ENCODE measurements around the gene CTAG1A. TPM values are rescaled to one million over a fixed set of nuclear protein-coding genes. Genes with fewer than 3 reads are reported as not detected.

CTAG1A gene
- total RNA-seq, 1 experiment from 2014 or later, result not detected

GRCh38 chrX:154598656-154599055, 13.7 kb downstream of the CTAG1A start:
- DNase-seq (ENCODE audit: low spot score), result no peak
- no peaks in the 10 kb centered on the region for H3K36me3 ChIP-seq (ENCODE audit: insufficient read depth, low read length, poor library complexity, severe bottlenecking)
- TF ChIP-seq EZH2 (IDR thresholded peaks at IDR 0.05; ENCODE audit: borderline replicate concordance, low read depth, low read length, poor library complexity, severe bottlenecking) (no peak), CTCF (conservative IDR thresholded peaks at IDR 0.05; ENCODE audit: low read depth, low read length) (no peak)
- BruUV-seq (replicated peaks), result no TSS peak
- CTCF ChIA-PET, result no interaction called here
- intact Hi-C loops (cut with micrococcal nuclease; ENCODE audit: unreplicated experiment), result no loop called here
- POLR2A ChIA-PET (ENCODE audit: low non-redundant PET), result no interaction called here
- peaks cover 8% of the 10 kb centered on the region for H3K4me1 ChIP-seq (ENCODE audit: insufficient read depth, low read length, poor library complexity, severe bottlenecking)
- no peak overlapping the region for H3K27ac ChIP-seq (ENCODE audit: low read depth, low read length, poor library complexity, severe bottlenecking)
- H3K4me3 ChIP-seq (ENCODE audit: low read depth, low read length, poor library complexity, severe bottlenecking), result no peak overlapping the region
- H3K9me3 ChIP-seq (ENCODE audit: low read depth, low read length, poor library complexity, severe bottlenecking), result no peaks in the 10 kb centered on the region
- no peaks in the 10 kb centered on the region for H3K27me3 ChIP-seq (replicated peaks; ENCODE audit: insufficient read depth, low read depth, low read length, poor library complexity)

DNA sequence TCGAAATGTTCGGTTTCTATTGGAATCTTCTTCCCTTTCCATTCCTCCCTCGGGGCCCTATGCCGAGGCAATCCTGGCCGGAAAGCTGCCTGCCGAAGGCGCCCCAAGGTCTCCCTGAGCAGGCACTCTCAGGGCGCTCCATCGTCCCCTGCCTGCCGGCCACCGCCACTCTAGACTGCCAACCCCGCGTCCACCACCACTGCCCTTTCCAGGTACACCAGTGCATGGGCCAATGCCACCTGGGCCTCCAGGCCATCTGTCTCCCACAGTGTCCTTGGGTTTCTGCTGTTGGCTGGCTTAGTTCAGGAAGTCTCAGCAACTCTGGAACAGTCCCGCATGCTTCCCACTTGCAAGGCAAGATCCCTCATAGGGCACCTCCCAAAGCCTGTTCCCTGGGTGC, 14.6 kb downstream of the CTAG1A start:
- Histone ChIP-seq H3K36me3 (ENCODE audit: insufficient read depth, low read length, poor library complexity, severe bottlenecking) (no peaks in the 10 kb centered on the region), H3K4me3 (ENCODE audit: low read depth, low read length, poor library complexity, severe bottlenecking) (no peak overlapping the region), H3K4me1 (ENCODE audit: insufficient read depth, low read length, poor library complexity, severe bottlenecking) (peaks cover 8% of the 10 kb centered on the region), H3K9me3 (ENCODE audit: low read depth, low read length, poor library complexity, severe bottlenecking) (no peaks in the 10 kb centered on the region), H3K27ac (ENCODE audit: low read depth, low read length, poor library complexity, severe bottlenecking) (no peak overlapping the region), H3K27me3 (replicated peaks; ENCODE audit: insufficient read depth, low read depth, low read length, poor library complexity) (no peaks in the 10 kb centered on the region)
- CTCF ChIA-PET, result no interaction called here
- DNase-seq (ENCODE audit: low spot score), result no peak
- POLR2A ChIA-PET (ENCODE audit: low non-redundant PET), result no interaction called here
- intact Hi-C loops (cut with micrococcal nuclease; ENCODE audit: unreplicated experiment), result no loop called here
- TF ChIP-seq CTCF (conservative IDR thresholded peaks at IDR 0.05; ENCODE audit: low read depth, low read length), result no peak
- no peak for TF ChIP-seq EZH2 (IDR thresholded peaks at IDR 0.05; ENCODE audit: borderline replicate concordance, low read depth, low read length, poor library complexity, severe bottlenecking)
- no TSS peak for BruUV-seq (replicated peaks)

GRCh38 chrX:154600759-154601374, 15.9 kb downstream of the CTAG1A start:
- no peaks in the 10 kb centered on the region for H3K27me3 ChIP-seq (replicated peaks; ENCODE audit: insufficient read depth, low read depth, low read length, poor library complexity)
- DNase-seq (ENCODE audit: low spot score), result no peak
- no peak overlapping the region for H3K27ac ChIP-seq (ENCODE audit: low read depth, low read length, poor library complexity, severe bottlenecking)
- POLR2A ChIA-PET (ENCODE audit: low non-redundant PET), result no interaction called here
- no peak for TF ChIP-seq CTCF (conservative IDR thresholded peaks at IDR 0.05; ENCODE audit: low read depth, low read length)
- TF ChIP-seq EZH2 (IDR thresholded peaks at IDR 0.05; ENCODE audit: borderline replicate concordance, low read depth, low read length, poor library complexity, severe bottlenecking), result no peak
- peaks cover 7% of the 10 kb centered on the region for H3K4me1 ChIP-seq (ENCODE audit: insufficient read depth, low read length, poor library complexity, severe bottlenecking)
- CTCF ChIA-PET, result no interaction called here
- H3K9me3 ChIP-seq (ENCODE audit: low read depth, low read length, poor library complexity, severe bottlenecking), result no peaks in the 10 kb centered on the region
- no peak overlapping the region for H3K4me3 ChIP-seq (ENCODE audit: low read depth, low read length, poor library complexity, severe bottlenecking)
- intact Hi-C loops (cut with micrococcal nuclease; ENCODE audit: unreplicated experiment), result no loop called here
- BruUV-seq (replicated peaks), result no TSS peak
- no peaks in the 10 kb centered on the region for H3K36me3 ChIP-seq (ENCODE audit: insufficient read depth, low read length, poor library complexity, severe bottlenecking)

Measured in A673 (cell line).